Cardiac fibroblast (primary cell): ENCODE data around the gene ZNF837.

Source experiments
- DNase-seq, 2 donors: peaks; one replicate each; pipeline versions ENCODE4 v3.0.0 to v3.0.0-alpha.2; 2010; ENCODE audit warnings: low read depth in 2 of 2
- H3K4me3 ChIP-seq, 2 donors: replicated peaks in 1 of 2; 1 replicate in 1 of 2; 2 replicates in 1 of 2; pipeline ENCODE4 v1.5.1; 2011; ENCODE audit warnings: low read depth in 2 of 2, low read length in 2 of 2, mild to moderate bottlenecking in 2 of 2, moderate library complexity in 1 of 2
- TF ChIP-seq, protein P1 (sequence below): IDR thresholded peaks from one replicate; pipeline ENCODE4 v1.5.1; 2011; ENCODE audit warnings: low read depth, mild to moderate bottlenecking, low read length, inconsistent platforms

ZNF837 gene

DNA sequence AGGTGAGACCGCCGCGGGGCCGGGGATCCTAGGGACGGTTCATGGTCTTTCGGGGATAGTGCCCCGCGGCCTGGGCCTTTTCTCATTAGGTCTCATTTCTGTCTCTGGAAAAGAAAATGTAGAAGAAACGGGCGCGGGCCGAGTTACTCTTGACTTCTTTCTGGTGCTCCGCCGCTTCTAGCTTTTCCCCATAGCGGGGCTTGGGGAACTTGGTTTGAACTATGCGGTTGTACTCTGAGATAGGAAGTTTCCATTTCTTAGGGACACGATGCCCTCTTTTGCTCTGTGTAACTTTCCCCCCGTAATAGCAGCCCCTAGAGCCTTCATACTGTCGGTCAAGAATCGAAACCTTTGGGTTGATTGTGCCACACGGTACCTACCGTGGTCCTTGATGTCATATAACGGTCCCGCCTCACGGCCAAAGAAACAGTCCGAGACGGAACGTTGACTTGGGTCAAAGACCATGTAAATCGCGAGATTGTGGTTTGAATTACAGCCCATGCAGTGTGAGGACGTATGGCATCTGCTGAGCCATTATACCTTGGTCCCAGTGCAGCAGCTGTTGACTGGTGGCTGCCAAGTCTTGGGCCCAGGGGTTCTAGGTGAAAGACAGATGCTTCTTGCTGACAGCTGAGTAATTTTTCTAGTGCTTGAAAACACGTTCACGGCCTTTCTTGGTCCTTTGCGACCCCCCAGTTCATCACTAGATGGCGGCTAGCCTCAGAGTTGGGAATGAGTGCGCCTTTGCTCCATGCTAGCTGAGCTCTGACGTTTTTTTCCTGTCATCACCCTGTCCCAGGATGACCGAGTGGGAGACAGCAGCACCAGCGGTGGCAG, 6.7 kb upstream of the ZNF837 start:
- DNase-seq: no peak
- H3K4me3 ChIP-seq: peak overlapping the region; percentile 79 to 87
- TF ChIP-seq, protein P1, sequence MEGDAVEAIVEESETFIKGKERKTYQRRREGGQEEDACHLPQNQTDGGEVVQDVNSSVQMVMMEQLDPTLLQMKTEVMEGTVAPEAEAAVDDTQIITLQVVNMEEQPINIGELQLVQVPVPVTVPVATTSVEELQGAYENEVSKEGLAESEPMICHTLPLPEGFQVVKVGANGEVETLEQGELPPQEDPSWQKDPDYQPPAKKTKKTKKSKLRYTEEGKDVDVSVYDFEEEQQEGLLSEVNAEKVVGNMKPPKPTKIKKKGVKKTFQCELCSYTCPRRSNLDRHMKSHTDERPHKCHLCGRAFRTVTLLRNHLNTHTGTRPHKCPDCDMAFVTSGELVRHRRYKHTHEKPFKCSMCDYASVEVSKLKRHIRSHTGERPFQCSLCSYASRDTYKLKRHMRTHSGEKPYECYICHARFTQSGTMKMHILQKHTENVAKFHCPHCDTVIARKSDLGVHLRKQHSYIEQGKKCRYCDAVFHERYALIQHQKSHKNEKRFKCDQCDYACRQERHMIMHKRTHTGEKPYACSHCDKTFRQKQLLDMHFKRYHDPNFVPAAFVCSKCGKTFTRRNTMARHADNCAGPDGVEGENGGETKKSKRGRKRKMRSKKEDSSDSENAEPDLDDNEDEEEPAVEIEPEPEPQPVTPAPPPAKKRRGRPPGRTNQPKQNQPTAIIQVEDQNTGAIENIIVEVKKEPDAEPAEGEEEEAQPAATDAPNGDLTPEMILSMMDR: no peak

DNA sequence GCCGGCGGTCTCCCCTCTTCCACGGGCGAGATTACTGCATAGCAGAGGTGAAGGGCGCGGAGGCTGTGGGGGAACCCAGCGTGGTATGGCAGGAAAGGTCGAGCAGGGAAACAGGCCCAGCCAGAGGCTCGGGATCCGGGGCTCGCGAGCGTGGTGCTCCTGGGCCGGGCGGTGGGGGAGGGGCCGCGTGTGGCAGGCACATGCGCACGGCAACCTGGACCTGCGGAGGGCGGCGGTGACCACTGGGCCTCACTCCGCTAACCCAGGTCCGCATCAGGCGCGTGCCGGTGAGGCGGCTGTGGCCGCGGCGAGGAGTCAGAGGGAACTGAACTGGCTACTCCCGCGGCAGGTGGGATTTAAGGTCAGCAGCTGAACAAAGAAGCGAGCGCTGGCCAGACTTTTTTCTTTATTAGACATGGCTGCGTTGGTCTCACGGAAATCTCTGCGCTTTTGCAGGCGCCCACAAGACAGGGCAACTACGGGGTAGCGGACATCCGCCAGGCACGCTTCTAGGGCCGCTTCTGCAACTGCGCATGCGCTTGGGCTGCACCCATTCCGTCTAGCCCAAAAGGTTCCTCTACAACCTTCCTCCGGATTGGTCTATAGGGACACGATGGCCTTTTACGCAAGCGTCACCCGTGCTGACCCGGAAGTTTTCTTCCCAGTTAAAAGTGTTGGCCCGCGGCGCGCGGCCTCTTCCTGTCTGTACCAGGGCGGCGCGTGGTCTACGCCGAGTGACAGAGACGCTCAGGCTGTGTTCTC, 5.9 kb upstream of the ZNF837 start, which contains the start of gene RPS5:
RPS5 (plus strand) TSS at position 694 of the 762 bp plus-strand sequence. CDS start 869 bp downstream, outside the sequence.
- peak; percentile 99 for DNase-seq
- TF ChIP-seq, protein P1: no peak
- H3K4me3 ChIP-seq: peak within 1 kb of the TSS; percentile 79 to 87

DNA sequence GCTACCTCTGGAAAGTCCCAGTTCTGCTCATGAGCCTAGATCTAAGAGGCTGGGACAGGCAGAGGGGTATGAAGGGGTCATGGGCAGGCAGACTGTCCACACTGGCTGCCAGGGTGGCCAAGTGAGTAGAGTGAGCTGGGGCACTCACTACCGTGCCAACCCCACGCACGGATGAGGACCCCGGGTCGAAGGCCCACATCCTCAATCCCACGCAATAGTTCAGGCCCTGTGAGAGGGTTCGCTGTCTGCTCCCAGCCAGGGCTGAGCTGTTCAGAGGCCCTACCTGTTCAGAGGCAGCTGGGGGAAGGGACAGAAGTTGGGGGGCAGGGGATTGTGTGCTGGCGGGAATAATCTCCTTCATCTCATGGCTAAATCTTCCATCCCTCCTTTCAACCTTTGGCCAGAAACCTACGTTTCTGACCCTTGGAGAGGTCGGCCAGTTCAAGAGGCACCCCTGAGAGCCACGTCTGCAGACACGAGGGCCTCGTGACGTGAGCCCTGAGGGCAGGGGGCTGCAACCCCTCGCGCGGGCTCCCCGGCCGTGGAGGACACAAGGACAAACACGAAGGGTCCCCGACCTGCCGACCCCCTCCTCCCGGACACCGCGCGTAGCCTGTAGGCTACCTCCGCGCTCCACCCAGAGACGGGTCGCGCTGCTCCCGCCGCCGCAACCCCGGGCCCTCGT, 5.2 kb upstream of the ZNF837 start:
- peak overlapping the region; percentile 79 to 87 for H3K4me3 ChIP-seq
- no peak for DNase-seq
- TF ChIP-seq, protein P1: no peak

DNA sequence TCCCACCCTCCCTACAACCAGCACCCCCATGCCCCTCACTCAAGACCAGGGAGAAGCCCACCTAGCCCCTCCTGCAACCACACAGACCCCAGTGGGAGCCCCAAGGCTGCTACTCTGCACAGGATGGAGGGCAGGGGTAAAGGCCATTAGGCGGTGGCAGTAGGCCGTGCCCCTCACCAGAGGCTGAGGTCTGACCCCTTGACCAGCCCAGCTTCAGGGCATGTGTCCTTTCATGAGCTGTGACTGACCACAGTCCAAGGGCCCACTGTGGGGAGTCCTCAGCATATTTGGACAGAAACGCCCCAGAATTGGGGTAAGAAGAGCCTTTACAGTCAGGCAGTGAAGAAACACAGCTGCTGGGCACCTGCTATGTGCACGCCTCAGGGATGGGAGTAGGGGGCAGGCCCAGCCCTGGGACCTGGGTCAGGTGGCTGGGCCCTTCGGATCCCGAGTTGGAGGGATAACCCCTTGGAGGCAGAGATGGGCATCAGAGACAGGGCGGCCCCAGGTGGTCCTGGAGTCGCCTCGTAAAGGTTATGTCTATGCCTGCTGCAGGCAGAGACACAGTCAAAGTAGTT, 4.6 kb upstream of the ZNF837 start:
- TF ChIP-seq, protein P1: no peak
- peak overlapping the region in 1 of 2 donors; percentile 87 for H3K4me3 ChIP-seq
- no peak for DNase-seq

DNA sequence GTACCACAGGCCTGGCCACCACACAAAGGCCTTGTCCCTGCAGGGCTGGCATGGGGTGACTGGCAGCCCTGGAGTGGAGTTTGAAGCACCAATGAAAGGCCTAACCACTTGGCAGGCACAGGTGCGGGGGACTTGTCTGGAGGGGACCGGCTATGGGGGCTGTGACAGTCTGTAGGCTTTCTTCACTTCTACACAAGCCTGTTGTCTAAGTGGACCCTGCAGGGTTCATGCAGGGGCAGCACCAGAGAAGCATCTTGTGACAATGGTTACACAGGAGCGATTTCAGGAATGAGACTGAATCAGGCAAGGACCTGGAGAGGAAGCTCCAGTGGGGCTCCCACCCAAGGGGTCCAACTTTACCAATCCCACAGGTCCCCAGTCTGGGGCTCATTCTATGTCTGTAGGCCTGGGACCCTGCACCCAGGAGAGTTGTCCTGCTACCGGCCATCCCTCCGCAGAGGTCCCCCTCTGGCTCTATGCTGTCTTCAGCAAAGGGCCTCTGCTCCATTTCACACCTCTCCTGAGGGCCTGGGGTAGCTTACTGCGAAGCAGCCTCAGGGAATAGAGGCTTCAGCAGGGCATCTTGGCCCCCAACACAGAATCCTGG, 2.3 kb upstream of the ZNF837 start:
- no peak overlapping the region for H3K4me3 ChIP-seq
- TF ChIP-seq, protein P1: no peak
- DNase-seq: no peak
